NCI-H510A (cell line): ENCODE data around the gene PPM1L.

Experiments
- DNase-seq: peaks from one replicate; lab custom pipeline; 2025; lab: John Stamatoyannopoulos, UW

Gene PPM1L

GRCh38 chr3:160856450-160856849 is 100.4 kb downstream of the PPM1L start:
- no peak for DNase-seq

DNA sequence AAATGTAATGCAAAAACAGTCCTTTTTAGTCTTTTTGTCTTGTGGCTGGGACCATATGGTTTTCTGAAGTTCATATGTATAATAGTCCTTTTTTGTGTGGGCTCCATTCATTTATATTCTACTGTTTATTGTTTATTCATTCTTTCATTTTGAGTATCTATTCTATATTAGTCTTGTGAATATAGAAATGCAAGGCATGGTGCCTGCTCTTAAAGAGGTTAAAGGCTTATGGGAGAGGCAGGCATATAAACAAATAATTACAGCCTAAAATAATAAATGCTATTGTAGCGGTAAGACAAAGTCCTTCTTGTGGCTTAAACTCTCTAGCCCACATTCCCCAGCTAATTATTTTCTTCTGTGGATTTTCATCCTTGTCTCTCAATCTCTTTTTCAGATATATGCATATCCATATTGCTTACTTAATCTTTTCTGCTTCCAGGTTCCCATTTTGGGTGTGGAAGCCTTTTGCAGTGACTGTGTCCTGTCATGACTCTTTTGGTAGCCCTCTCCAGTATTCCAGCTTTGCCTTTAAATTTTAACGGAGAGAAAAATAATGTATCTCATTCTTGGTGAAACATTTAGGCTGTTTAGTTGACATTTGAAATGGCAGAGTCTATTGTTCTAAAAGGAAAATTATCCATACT is 101.6 kb downstream of the PPM1L start:
- no peak for DNase-seq

GRCh38 chr3:160860346-160860745 is 104.3 kb downstream of the PPM1L start:
- DNase-seq = no peak

DNA sequence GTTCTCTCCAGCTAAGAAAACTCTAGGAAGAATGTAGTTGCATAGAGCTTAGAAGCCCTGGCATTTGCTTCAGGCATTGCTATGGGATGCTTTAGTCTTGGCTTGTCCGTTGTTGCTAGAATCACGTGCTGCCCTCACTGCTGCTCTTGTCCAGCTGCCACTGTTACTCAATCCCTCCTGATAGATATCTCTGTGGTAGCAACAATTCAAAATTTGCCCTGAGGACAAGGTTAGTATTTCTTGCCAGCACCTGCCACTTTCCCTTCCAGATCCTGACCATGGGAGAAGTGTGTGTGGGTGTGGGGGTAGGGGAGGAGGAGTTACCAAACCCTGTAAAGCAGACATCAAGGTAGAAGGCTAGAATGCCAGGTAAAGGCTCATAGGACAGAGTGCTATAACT is 113.8 kb downstream of the PPM1L start:
- peak; percentile 28 for DNase-seq

DNA sequence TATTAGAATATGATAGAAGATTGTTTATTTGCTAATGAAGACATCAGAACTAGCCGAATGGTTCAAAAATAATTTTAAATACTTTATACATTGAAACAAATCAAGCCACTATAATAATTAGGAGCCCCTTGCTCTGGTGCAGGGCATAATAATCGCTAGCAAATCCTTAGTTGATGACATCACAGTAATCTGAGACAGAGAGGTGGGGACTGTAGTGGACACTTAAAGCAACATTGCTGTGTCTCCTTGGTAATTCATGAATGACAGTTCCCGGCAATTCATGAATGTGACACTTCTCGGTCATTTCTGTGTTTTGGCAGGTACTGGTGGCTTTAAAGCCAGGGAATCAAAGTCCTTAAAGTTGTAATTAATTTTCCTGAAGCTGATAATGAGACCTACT is 114.3 kb downstream of the PPM1L start:
- peak; percentile 4 for DNase-seq

DNA sequence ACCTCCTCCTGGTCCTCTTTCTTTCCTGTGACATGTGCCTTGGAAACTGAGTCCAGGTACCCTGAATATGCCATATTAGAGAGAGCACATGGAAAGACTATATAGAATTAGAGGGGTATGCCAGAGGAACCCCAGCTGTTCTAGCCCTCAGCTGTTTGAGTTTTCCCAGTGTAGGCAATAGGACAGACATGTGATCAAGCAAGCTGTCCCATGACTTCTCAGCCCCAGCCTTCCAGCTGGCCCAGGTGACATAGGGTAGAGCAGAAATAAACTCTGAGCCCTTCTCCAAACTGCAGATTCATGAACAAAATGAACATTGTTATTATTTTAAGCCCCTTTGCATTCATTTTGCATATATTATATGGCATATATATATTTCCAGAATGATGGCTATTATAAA is 118.7 kb downstream of the PPM1L start:
- no peak for DNase-seq

DNA sequence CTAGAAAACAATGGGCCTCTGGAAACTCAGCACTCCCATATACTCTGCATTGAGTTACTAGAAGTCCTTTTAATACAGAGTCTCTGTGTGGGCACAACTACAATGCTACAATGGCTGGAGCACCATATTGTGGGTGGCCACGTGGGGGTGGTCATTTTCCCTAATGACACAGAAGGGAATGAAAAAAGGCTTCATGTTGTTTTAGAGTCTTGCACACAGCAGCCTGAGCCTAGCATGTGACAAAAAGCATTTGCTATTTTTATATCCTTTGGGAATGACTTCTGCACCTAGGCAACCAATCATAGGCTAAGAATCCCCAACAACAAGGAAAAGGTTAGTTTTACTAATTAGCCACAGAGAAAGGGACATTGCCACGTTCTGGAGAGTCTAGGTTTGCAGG is 120.6 kb downstream of the PPM1L start:
- no peak for DNase-seq

DNA sequence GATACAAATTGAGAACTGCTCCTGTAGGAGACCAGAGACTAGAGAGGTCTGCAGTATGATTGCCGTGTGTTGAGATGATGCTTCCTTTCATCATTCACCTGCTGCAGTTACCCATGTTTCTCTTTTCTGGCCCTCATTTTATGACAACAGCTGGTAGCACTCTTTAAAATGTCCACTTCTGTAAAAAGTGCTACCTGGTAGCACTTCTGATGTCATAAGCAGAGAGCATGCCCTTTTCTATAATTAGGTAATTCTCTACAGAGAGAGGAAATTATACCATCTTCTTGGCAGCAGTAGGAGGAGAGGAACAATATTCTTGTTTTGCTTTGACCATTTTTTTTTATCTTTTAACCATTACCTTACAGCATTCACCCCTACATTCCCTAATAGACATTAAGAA is 123.8 kb downstream of the PPM1L start:
- no peak for DNase-seq

- no peak for DNase-seq
Measured at GRCh38 chr3:160883373-160883772, 127.3 kb downstream of the PPM1L start.

- peak; percentile 91 for DNase-seq
Measured at GRCh38 chr3:160885791-160886286, 129.8 kb downstream of the PPM1L start.

GRCh38 chr3:160886421-160886820 is 130.4 kb downstream of the PPM1L start:
- DNase-seq = no peak

GRCh38 chr3:160893207-160893606 is 137.2 kb downstream of the PPM1L start:
- no peak for DNase-seq

- no peak for DNase-seq
Measured at GRCh38 chr3:160904691-160905090, 148.7 kb downstream of the PPM1L start.

DNA sequence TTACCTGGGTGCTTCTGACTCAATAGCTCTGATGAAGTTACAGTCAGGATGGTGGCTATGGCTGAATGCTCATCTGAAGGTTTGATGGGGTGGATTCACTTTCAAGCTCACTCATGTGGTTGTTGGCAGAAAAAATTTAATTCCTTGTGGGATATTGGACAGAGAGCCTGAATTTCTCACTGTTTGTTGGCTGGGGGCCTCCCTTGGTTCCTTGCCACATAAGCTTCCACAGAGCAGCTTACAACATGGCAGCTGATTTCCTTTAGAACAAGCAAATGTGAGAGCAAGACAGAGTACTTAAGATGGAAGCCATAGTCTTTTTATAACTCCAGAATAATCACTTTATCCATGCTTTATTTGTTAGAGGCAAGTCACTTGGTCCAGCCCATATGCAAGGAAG is 150.6 kb downstream of the PPM1L start:
- DNase-seq = no peak

- DNase-seq = no peak
Measured at GRCh38 chr3:160909917-160910316, 153.9 kb downstream of the PPM1L start.

DNA sequence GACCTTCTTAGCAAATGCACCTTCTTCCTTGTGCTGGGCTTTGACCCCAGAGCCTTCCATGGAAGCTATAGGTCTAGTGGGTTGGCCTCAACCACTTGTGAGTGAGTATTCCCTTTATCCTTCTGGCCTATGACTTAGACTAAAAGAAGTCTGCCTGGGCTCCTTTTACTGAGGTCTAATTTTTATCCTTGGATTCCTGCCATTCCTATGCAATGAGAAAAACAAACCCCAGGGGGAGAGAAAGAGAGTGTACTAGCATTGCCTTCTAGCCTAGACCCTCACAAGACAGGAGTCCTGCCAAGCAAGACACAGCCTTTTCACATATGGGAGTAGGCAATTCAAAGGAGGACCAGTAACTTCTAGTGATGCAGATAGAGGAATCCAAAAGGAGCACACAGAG is 155.4 kb downstream of the PPM1L start:
- DNase-seq = no peak

- no peak for DNase-seq
Measured at GRCh38 chr3:160916472-160916871, 160.4 kb downstream of the PPM1L start.

DNA sequence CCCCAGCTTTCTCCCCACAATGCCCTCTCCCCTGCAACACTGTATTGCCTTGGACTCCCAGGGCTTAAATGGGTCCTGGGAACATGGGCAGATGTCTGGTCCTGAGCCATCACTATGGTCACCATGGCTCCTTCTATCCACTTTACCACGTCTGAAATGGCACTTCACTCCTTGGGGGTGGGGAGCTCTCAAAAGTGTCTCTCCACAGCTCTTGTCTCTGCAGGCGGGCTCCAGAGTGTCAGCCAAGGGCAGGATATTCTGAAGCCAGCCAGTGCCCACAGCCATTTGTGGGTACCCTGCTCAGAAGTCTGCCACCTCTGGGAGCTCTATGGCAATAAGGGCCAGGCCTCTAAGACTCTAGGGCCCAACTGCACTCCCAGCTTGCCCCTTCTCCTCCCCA is 163.9 kb downstream of the PPM1L start:
- no peak for DNase-seq

- no peak for DNase-seq
Measured at GRCh38 chr3:160921020-160921635, 165.1 kb downstream of the PPM1L start.

- DNase-seq = no peak
Measured at GRCh38 chr3:160924776-160925175, 168.7 kb downstream of the PPM1L start.

- no peak for DNase-seq
Measured at GRCh38 chr3:160927620-160928019, 171.6 kb downstream of the PPM1L start.

DNA sequence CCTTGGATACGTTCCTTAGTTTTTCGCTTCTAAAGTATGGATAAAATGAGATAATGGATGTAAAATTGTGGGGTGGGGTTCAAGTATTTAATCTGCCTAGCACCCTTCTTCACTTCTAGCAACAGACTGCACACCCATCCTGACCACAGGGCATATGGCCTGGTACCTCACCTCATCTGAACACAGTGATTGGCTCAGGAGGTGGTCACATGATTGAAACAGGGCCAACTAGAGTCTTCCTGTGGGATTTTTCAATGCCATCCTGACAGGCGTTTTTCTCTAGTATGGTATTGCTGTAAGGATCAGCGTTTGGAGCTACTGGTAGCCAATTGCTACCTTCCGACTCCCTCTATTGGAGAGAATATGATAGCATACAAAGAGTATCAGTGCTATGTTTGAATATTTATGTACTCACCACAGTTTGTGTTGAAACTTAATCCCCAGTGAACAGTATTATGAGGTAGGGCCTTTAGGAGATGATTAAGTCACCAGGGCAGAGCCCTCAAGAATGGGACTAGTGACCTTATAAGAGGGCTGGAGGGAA is 172.2 kb downstream of the PPM1L start:
- no peak for DNase-seq

DNA sequence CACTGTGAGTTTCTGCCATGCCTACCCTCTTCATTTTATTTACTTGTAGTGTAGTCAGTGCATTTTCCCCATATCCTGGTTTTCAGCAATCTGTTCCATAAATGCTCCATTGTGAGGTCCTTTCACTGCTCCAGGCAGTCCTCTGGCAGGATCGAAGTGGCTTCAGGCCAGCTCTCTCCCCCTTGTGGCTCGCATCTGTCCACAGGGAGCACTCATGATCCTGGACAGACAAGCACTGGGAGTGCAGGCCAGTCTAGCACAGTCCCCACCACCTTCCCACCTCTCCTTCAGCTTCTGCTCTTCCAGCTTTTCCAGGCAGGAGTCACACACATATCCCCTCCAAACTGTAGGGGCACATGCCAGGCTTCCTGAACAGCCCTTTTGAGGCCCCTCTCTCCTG is 173.6 kb downstream of the PPM1L start:
- no peak for DNase-seq

DNA sequence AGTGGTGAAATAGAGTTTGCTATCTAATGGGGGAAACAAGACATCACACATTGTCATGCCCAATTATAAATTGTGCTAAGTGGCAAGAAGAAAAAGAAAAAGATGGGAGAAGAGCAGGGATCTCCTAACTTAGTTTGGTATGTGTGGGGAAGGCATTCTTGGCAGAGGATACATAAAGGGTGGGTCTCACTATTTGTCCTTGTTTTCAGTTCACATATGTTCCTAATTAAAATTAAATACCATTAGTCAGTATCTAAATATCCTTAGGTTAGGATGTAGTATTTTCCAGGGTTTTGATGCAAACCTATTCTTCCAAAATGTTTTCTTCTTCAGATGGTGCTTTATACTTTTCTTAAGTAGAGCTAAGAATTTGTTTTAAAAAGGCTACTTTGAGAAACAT is 175.4 kb downstream of the PPM1L start:
- no peak for DNase-seq
